Lower leg skin (tissue), 4 donors: ENCODE measurements around the gene CTNNA2. TPM values are rescaled to one million over a fixed set of nuclear protein-coding genes. Genes with fewer than 3 reads are reported as not detected.

Source experiments
- DNase-seq, 2 donors: peaks; one replicate each; pipeline ENCODE4 v3.0.0-alpha.2; 2019; ENCODE audit warnings: low spot score in 2 of 2
- H3K4me3 ChIP-seq: fragments of 200-600 bp; sonication (generic); 2 replicates; pipeline ENCODE4 v1.5.1; 2017; ENCODE audit warnings: mild to moderate bottlenecking, low read depth; ENCODE audit not compliant: poor library complexity, severe bottlenecking
- CTCF ChIP-seq, 3 donors: fragments of 450-650 bp; IDR thresholded peaks; one replicate each; pipeline ENCODE4 v1.5.1; 2016; ENCODE audit warnings: antibody characterized with exemption in 3 of 3, mild to moderate bottlenecking in 3 of 3, moderate library complexity in 2 of 3
- POLR2A ChIP-seq, 2 donors: fragments of 450-650 bp; IDR thresholded peaks; one replicate each; pipeline ENCODE4 v1.6.1; 2016 to 2017; ENCODE audit warnings: antibody characterized with exemption in 2 of 2, mild to moderate bottlenecking in 1 of 2, moderate library complexity in 1 of 2
- WGBS, 2 donors: methylation state at CpG; one replicate each; pipeline ENCODE4 v1.1.5; 2018; 5-methylcytosine and 5-hydroxymethylcytosine counted together
- intact Hi-C: fragments of 100-400 bp; cut with DNase I; formaldehyde crosslinking; loops from one replicate; pipeline ENCODE4 v1.15.0; 2023; ENCODE audit warnings: low total_unique reads
- total RNA-seq, 4 donors: library from RNA; depleted of rRNA; stranded (reverse); fragments of >200 nt; gene quantifications; one replicate each; pipeline ENCODE4 v1.1.0, GENCODE V29; 2016

Gene CTNNA2
- total RNA-seq, 4 donors from 2014 or later = not detected

- no peak for DNase-seq
- WGBS, 2 donors = 93 to 100% methylated on average over 1 of the region's 1 CpG
- TF ChIP-seq POLR2A (IDR thresholded peaks at IDR 0.05) = no peak
- H3K4me3 ChIP-seq = no peak overlapping the region
- intact Hi-C loops = no loop called here
Measured at GRCh38 chr2:80417737-80418136, 904.9 kb downstream of the CTNNA2 start.

- no peak overlapping the region for H3K4me3 ChIP-seq
- WGBS, 2 donors = 60 to 62% methylated on average over 6 of the region's 6 CpGs
- DNase-seq = no peak
- intact Hi-C loops = no loop called here
- no peak for TF ChIP-seq POLR2A (IDR thresholded peaks at IDR 0.05)
- TF ChIP-seq CTCF (IDR thresholded peaks at IDR 0.05) = no peak
Measured at GRCh38 chr2:80420530-80421208, 907.8 kb downstream of the CTNNA2 start.

GRCh38 chr2:80429251-80429650 is 916.4 kb downstream of the CTNNA2 start:
- no peak for DNase-seq
- intact Hi-C loops = no loop called here
- TF ChIP-seq CTCF (IDR thresholded peaks at IDR 0.05) = no peak
- TF ChIP-seq POLR2A (IDR thresholded peaks at IDR 0.05) = no peak
- WGBS, 2 donors = 73% methylated on average over 2 of the region's 2 CpGs
- H3K4me3 ChIP-seq = no peak overlapping the region

GRCh38 chr2:80437959-80438358 is 925.1 kb downstream of the CTNNA2 start:
- intact Hi-C loops = no loop called here
- TF ChIP-seq CTCF (IDR thresholded peaks at IDR 0.05) (no peak), POLR2A (IDR thresholded peaks at IDR 0.05) (no peak)
- WGBS, 2 donors = 77 to 90% methylated on average over 5 of the region's 5 CpGs
- H3K4me3 ChIP-seq = no peak overlapping the region
- no peak for DNase-seq

- 80 to 83% methylated on average over 2 of the region's 2 CpGs for WGBS, 2 donors
- no peak for DNase-seq
- no peak for TF ChIP-seq POLR2A (IDR thresholded peaks at IDR 0.05)
- TF ChIP-seq CTCF (IDR thresholded peaks at IDR 0.05) = no peak
- intact Hi-C loops = no loop called here
- no peak overlapping the region for H3K4me3 ChIP-seq
Measured at GRCh38 chr2:80438686-80439085, 925.8 kb downstream of the CTNNA2 start.

- 73 to 82% methylated on average over 7 of the region's 7 CpGs for WGBS, 2 donors
- DNase-seq = no peak
- no peak for TF ChIP-seq POLR2A (IDR thresholded peaks at IDR 0.05)
- no peak for TF ChIP-seq CTCF (IDR thresholded peaks at IDR 0.05)
- no peak overlapping the region for H3K4me3 ChIP-seq
- intact Hi-C loops = no loop called here
Measured at GRCh38 chr2:80454628-80455027, 941.8 kb downstream of the CTNNA2 start.
